Smooth muscle cell of the pulmonary artery (primary cell): ENCODE results near the gene SLC17A9. TPM values are rescaled to one million over a fixed set of nuclear protein-coding genes. Genes with fewer than 3 reads are reported as not detected.

Source experiments
- total RNA-seq: library from RNA; depleted of rRNA; stranded (reverse); fragments of >200 nt; gene quantifications from 2 replicates; pipeline ENCODE4 v1.2.3, GENCODE V29; 2014

SLC17A9 gene
- 21.0 and 25.4 TPM in 2 replicates for total RNA-seq

GRCh38 chr20:62952373-62952967 is at the start of gene SLC17A9:
Gene SLC17A9, plus strand, starts transcription at chr20:62952709. Its CDS starts 122 bp downstream, at chr20:62952831.

GRCh38 chr20:62926229-62927127 is 26.0 kb upstream of the SLC17A9 start, which contains the start of gene DIDO1:
Gene DIDO1, minus strand, starts transcription at chr20:62926505.

GRCh38 chr20:62938105-62938888 is 14.2 kb upstream of the SLC17A9 start, which contains the start of gene GID8:
Gene GID8, plus strand, starts transcription at chr20:62938147. Its CDS starts 3,356 bp downstream, at chr20:62941503.

GRCh38 chr20:63006540-63007359 is 54.2 kb downstream of the SLC17A9 start, which contains the start of gene BHLHE23:
Gene BHLHE23, minus strand, starts transcription at chr20:63006964. Its CDS starts 190 bp downstream, at chr20:63006774.

Other genes with a start within 250 kb of the SLC17A9 start
- 0.03 and 0.07 TPM in 2 replicates for gene NTSR1, start 243.9 kb upstream of the SLC17A9 start, total RNA-seq
- gene MRGBP, start 156.2 kb upstream of the SLC17A9 start, total RNA-seq: 12.8 and 16.4 TPM in 2 replicates
- 22.6 and 26.8 TPM in 2 replicates for gene OGFR, start 147.9 kb upstream of the SLC17A9 start, total RNA-seq
- gene COL9A3, start 135.7 kb upstream of the SLC17A9 start, total RNA-seq: 0.39 and 0.50 TPM in 2 replicates
- 17.0 and 19.5 TPM in 2 replicates for gene TCFL5, start 90.9 kb upstream of the SLC17A9 start, total RNA-seq
- gene DIDO1, start 26.2 kb upstream of the SLC17A9 start, total RNA-seq: 32.8 and 37.2 TPM in 2 replicates
- 29.0 and 35.4 TPM in 2 replicates for gene GID8, start 14.6 kb upstream of the SLC17A9 start, total RNA-seq
- not detected in 2 replicates for gene BHLHE23, start 54.3 kb downstream of the SLC17A9 start, total RNA-seq